ENCODE data around the gene DISP2.

DISP2 gene

DNA sequence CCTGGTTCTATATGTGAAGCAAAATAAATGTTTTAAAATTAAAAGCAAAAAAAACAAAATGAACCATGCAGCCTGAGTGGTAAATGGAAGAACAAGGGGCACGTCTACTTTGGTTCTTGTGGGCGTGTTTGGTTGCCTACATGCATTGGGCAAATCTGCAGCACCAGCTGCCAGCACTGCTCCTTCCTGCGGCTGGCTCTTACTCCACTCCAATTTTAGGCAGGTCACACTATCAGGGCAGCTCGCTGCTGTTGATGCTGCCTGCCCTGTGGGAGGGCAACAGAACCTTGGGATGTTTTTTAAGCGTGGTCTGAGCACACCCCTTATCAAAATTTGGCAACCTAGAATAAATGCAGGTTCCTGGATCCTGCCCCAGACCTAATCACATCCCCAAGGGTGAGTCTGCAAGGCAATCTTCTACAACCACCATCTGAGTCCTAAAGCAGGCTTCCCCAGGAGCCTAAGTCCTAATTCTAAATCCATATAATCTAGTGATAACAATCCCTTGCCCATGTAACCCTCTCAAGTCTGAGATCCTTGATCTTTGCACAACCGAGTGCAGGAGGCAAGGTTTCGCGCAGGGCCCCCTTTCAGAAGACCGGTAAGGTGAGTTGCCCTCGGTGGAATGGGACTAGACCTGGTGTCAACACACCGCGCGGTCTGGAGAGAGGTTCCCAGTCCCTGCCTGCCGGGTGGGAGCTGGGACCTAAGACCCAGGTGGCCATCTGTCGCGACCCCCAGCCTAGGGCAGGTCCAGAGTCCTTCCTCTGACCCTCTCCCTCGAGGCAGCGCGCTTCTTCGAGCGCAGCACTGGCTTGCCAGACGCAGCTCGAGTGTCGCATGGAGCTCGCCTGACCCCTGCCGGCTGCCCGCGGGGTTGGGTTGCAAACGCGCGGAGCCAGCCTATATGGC, 63.5 kb downstream of the DISP2 start:
- Histone ChIP-seq H3K27me3 (ENCODE audit: low read depth, low read length) (no peaks in the 10 kb centered on the region), H3K4me1 (ENCODE audit: control insufficient read depth in 1 of 2, insufficient read depth in 2 of 2, low read length in 2 of 2) (peaks cover 0 to 8% of the 10 kb centered on the region in 2 donors), H3K36me3 (ENCODE audit: control insufficient read depth in 1 of 2, insufficient read depth in 2 of 2, low read length in 2 of 2) (peaks cover 0 to 16% of the 10 kb centered on the region in 2 donors), H3K9me3 (ENCODE audit: control insufficient read depth in 1 of 2, low read length in 2 of 2) (no peaks in the 10 kb centered on the region), H3K4me3 (ENCODE audit: low read depth in 1 of 2, low read length in 2 of 2) (no peak overlapping the region), H3K27ac (ENCODE audit: low read length) (no peak overlapping the region)

DNA sequence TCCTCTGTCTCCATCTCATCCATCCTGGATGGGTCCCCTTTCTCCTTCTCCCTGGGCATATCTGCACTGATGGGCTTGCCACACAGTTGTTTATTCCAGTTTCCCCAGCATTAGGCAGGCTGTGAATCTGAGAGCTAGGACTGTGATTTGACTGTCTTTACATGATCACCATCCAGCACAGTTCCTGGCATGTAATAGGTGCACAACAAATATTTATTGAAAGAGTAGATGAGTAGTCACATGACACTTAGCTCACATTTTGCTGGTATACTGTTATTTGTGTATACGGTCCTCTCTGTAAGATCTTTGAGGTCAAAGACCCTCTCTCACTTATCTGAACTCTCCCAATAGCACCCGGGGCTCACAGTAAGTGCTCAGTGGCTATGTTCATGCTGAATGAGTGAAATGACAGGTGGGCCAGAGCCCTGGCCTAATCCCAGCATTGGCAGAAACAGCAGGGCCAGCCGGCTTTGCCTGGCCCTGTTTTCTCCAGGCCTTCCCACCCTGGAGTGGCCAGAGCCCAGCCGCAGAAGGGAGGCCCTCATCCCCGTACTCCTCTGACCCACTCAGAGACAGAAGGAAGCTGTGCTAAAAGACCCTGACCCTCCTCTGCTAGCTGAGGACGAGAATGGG, 66.6 kb downstream of the DISP2 start:
- Histone ChIP-seq H3K27ac (ENCODE audit: low read length) (no peak overlapping the region), H3K36me3 (ENCODE audit: control insufficient read depth in 1 of 2, insufficient read depth in 2 of 2, low read length in 2 of 2) (peaks cover 0 to 3% of the 10 kb centered on the region in 2 donors)

GRCh38 chr15:40425681-40426080, 67.7 kb downstream of the DISP2 start:
- H3K27ac ChIP-seq (ENCODE audit: low read length): no peak overlapping the region
- H3K36me3 ChIP-seq (ENCODE audit: control insufficient read depth in 1 of 2, insufficient read depth in 2 of 2, low read length in 2 of 2): peaks cover 0 to 3% of the 10 kb centered on the region in 2 donors
- H3K27me3 ChIP-seq (ENCODE audit: low read depth, low read length): no peaks in the 10 kb centered on the region
- no peaks in the 10 kb centered on the region for H3K9me3 ChIP-seq (ENCODE audit: control insufficient read depth in 1 of 2, low read length in 2 of 2)
- no peak overlapping the region for H3K4me3 ChIP-seq (ENCODE audit: low read depth in 1 of 2, low read length in 2 of 2)
- H3K4me1 ChIP-seq (ENCODE audit: control insufficient read depth in 1 of 2, insufficient read depth in 2 of 2, low read length in 2 of 2): peaks cover 0 to 8% of the 10 kb centered on the region in 2 donors

More for the DNA sequence above, 66.6 kb downstream of the DISP2 start:
- Histone ChIP-seq H3K9me3 (ENCODE audit: control insufficient read depth in 1 of 2, low read length in 2 of 2) (no peaks in the 10 kb centered on the region), H3K4me3 (ENCODE audit: low read depth in 1 of 2, low read length in 2 of 2) (no peak overlapping the region), H3K27me3 (ENCODE audit: low read depth, low read length) (no peaks in the 10 kb centered on the region), H3K4me1 (ENCODE audit: control insufficient read depth in 1 of 2, insufficient read depth in 2 of 2, low read length in 2 of 2) (peaks cover 0 to 8% of the 10 kb centered on the region in 2 donors)

DNA sequence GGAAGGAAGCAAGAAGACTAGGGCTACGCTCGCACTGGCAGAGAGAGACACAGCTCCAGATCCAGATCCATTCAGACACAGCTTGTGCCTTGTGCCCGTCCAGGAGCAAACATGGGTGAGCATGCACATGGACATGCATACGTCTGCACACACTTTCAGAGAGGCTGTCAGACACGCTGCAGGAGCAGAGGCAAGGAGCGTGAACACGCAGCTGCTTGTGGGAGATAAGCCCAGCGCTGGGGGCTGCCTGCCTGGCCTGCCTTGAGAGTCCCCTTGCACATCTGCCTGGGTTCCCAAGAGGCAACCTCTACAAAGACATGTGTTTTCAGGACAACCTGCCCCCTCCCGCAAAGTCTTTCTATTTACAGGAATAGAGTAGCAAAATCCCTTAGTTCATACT, 69.2 kb downstream of the DISP2 start:
- Histone ChIP-seq H3K9me3 (ENCODE audit: control insufficient read depth in 1 of 2, low read length in 2 of 2) (no peaks in the 10 kb centered on the region), H3K4me1 (ENCODE audit: control insufficient read depth in 1 of 2, insufficient read depth in 2 of 2, low read length in 2 of 2) (no peaks in the 10 kb centered on the region), H3K27ac (ENCODE audit: low read length) (no peak overlapping the region), H3K4me3 (ENCODE audit: low read depth in 1 of 2, low read length in 2 of 2) (no peak overlapping the region), H3K36me3 (ENCODE audit: control insufficient read depth in 1 of 2, insufficient read depth in 2 of 2, low read length in 2 of 2) (peaks cover 0 to 3% of the 10 kb centered on the region in 2 donors), H3K27me3 (ENCODE audit: low read depth, low read length) (no peaks in the 10 kb centered on the region)

DNA sequence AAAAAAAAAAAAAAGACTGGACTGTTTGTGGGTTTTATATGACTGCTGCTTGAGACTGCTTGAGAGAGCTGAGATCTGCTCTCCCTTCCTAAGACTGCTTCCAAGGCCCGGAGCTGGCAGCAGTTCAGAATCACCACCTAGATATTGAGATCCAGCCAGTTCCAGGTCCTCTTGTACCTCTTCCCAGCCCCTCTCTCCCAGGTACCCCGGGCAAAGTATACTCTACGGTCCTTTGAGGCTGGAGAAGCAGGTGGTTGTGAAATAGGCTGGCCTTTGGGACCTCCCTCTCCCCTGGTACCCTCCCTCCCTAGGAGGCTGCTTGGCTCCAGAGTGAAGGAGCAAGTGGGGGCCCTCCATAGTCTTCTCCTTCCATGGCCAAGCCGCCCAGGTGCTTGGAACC, 70.2 kb downstream of the DISP2 start:
- H3K36me3 ChIP-seq (ENCODE audit: control insufficient read depth in 1 of 2, insufficient read depth in 2 of 2, low read length in 2 of 2): peaks cover 0 to 3% of the 10 kb centered on the region in 2 donors
- H3K27ac ChIP-seq (ENCODE audit: low read length): no peak overlapping the region
- no peaks in the 10 kb centered on the region for H3K9me3 ChIP-seq (ENCODE audit: control insufficient read depth in 1 of 2, low read length in 2 of 2)
- no peaks in the 10 kb centered on the region for H3K4me1 ChIP-seq (ENCODE audit: control insufficient read depth in 1 of 2, insufficient read depth in 2 of 2, low read length in 2 of 2)
- no peak overlapping the region for H3K4me3 ChIP-seq (ENCODE audit: low read depth in 1 of 2, low read length in 2 of 2)
- no peaks in the 10 kb centered on the region for H3K27me3 ChIP-seq (ENCODE audit: low read depth, low read length)

Data from muscle layer of duodenum (tissue), 2 donors.